H9 (cell line): Measurements from ENCODE around the gene HS1BP3. TPM values are rescaled to one million over a fixed set of nuclear protein-coding genes. Genes with fewer than 3 reads are reported as not detected.

ENCODE experiments used
- DNase-seq: peaks from one replicate; pipeline ENCODE4 v3.0.0-alpha.2; 2017
- H2AFZ ChIP-seq: one replicate; pipeline ENCODE4 v1.6.1; 2013; ENCODE audit warnings: mild to moderate bottlenecking, low read length, control low read depth, moderate library complexity
- H2AK5ac ChIP-seq: 2 replicates; pipeline ENCODE4 v1.6.1; 2013; ENCODE audit warnings: low read length, control low read depth, mixed read lengths; ENCODE audit not compliant: insufficient read length
- H2BK120ac ChIP-seq: one replicate; pipeline ENCODE4 v1.6.1; 2013; ENCODE audit warnings: low read depth, mild to moderate bottlenecking, low read length, control low read depth, inconsistent platforms; ENCODE audit not compliant: poor library complexity, severe bottlenecking
- H2BK12ac ChIP-seq: 2 replicates; pipeline ENCODE4 v1.6.1; 2013; ENCODE audit warnings: low read length, control low read depth, mixed read lengths, low read depth; ENCODE audit not compliant: insufficient read length
- H2BK15ac ChIP-seq: 2 replicates; pipeline ENCODE4 v1.6.1; 2013; ENCODE audit warnings: low read depth, low read length, control low read depth
- H2BK20ac ChIP-seq: one replicate; pipeline ENCODE4 v1.6.1; 2013; ENCODE audit warnings: low read depth, mild to moderate bottlenecking, low read length, control low read depth, inconsistent platforms; ENCODE audit not compliant: poor library complexity, severe bottlenecking
- H2BK5ac ChIP-seq: 2 replicates; pipeline ENCODE4 v1.6.1; 2013; ENCODE audit warnings: low read length, control low read depth, mixed read lengths; ENCODE audit not compliant: insufficient read length
- H3K14ac ChIP-seq: 2 replicates; pipeline ENCODE4 v1.6.1; 2013; ENCODE audit warnings: low read length, control low read depth; ENCODE audit not compliant: insufficient read depth
- H3K18ac ChIP-seq: 2 replicates; pipeline ENCODE4 v1.6.1; 2013; ENCODE audit warnings: low read depth, mild to moderate bottlenecking, mixed read lengths, low read length, control low read depth; ENCODE audit not compliant: insufficient read length
- H3K23ac ChIP-seq: 2 replicates; pipeline ENCODE4 v1.6.1; 2013; ENCODE audit warnings: low read length, control low read depth, mixed read lengths, low read depth; ENCODE audit not compliant: insufficient read length
- H3K23me2 ChIP-seq: 2 replicates; pipeline ENCODE4 v1.6.1; 2013; ENCODE audit warnings: low read depth, mild to moderate bottlenecking, mixed read lengths, low read length, control low read depth; ENCODE audit not compliant: insufficient read length, poor library complexity, severe bottlenecking
- H3K27ac ChIP-seq: 2 replicates; pipeline ENCODE4 v1.5.1; 2013; ENCODE audit warnings: low read length, control low read depth, mixed read lengths, low read depth; ENCODE audit not compliant: insufficient read length
- H3K27me3 ChIP-seq: 2 replicates; pipeline ENCODE4 v1.6.1; 2013; ENCODE audit warnings: low read length, control low read depth, inconsistent platforms; ENCODE audit not compliant: insufficient read depth
- H3K4ac ChIP-seq: 2 replicates; pipeline ENCODE4 v1.6.1; 2013; ENCODE audit warnings: low read depth, mild to moderate bottlenecking, control low read depth, inconsistent platforms, low read length, moderate library complexity
- H3K4me1 ChIP-seq: 2 replicates; pipeline ENCODE4 v1.6.1; 2013; ENCODE audit warnings: low read length, control low read depth, inconsistent platforms; ENCODE audit not compliant: insufficient read depth
- H3K4me2 ChIP-seq: 2 replicates; pipeline ENCODE4 v1.6.1; 2013; ENCODE audit warnings: low read length, control low read depth, mixed read lengths; ENCODE audit not compliant: insufficient read length, insufficient read depth
- H3K56ac ChIP-seq: 2 replicates; pipeline ENCODE4 v1.6.1; 2013; ENCODE audit warnings: low read depth, mild to moderate bottlenecking, mixed read lengths, low read length, control low read depth; ENCODE audit not compliant: insufficient read length
- H3K79me1 ChIP-seq: 2 replicates; pipeline ENCODE4 v1.6.1; 2013; ENCODE audit warnings: low read depth, mild to moderate bottlenecking, moderate library complexity, low read length, control low read depth, inconsistent platforms; ENCODE audit not compliant: insufficient read depth, poor library complexity, severe bottlenecking
- H3K79me2 ChIP-seq: 2 replicates; pipeline ENCODE4 v1.6.1; 2013; ENCODE audit warnings: low read length, control low read depth, inconsistent platforms; ENCODE audit not compliant: insufficient read depth
- H3K9ac ChIP-seq: 2 replicates; pipeline ENCODE4 v1.6.1; 2013; ENCODE audit warnings: low read length, control low read depth, mixed read lengths; ENCODE audit not compliant: insufficient read length; ENCODE audit errors: extremely low read depth
- H3K9me3 ChIP-seq: one replicate; pipeline ENCODE4 v1.6.1; 2013; ENCODE audit warnings: low read depth, low read length, inconsistent platforms; ENCODE audit not compliant: control insufficient read depth
- H3T11ph ChIP-seq: one replicate; pipeline ENCODE4 v1.6.1; 2013; ENCODE audit warnings: mild to moderate bottlenecking, low read length, control low read depth, inconsistent platforms
- H4K20me1 ChIP-seq: one replicate; pipeline ENCODE4 v1.6.1; 2013; ENCODE audit not compliant: control insufficient read depth, insufficient read length, insufficient read depth
- H4K5ac ChIP-seq: 2 replicates; pipeline ENCODE4 v1.6.1; 2013; ENCODE audit warnings: low read depth, mild to moderate bottlenecking, mixed read lengths, low read length, control low read depth; ENCODE audit not compliant: insufficient read length
- H4K8ac ChIP-seq: replicated peaks from 2 replicates; pipeline ENCODE4 v1.6.1; 2013; ENCODE audit warnings: low read length, control low read depth, mixed read lengths, low read depth; ENCODE audit not compliant: insufficient read length
- H4K91ac ChIP-seq: 2 replicates; pipeline ENCODE4 v1.6.1; 2013; ENCODE audit warnings: low read depth, mild to moderate bottlenecking, moderate library complexity, mixed read lengths, low read length, control low read depth; ENCODE audit not compliant: insufficient read length
- H3K27ac Mint-ChIP-seq, 3 experiments: 2 replicates in 2 of 3; 3 replicates in 1 of 3; pipeline ENCODE4 v1.8.0; 2020 to 2021; ENCODE audit warnings: mixed read lengths in 3 of 3, mild to moderate bottlenecking in 1 of 3, moderate library complexity in 1 of 3
- H3K27me3 Mint-ChIP-seq: 2 replicates; pipeline ENCODE4 v1.8.0; 2021; ENCODE audit warnings: low read depth, mild to moderate bottlenecking, moderate library complexity, mixed read lengths
- H3K36me3 Mint-ChIP-seq, 3 experiments: 2 replicates in 2 of 3; 3 replicates in 1 of 3; pipeline ENCODE4 v1.8.0; 2020 to 2021; ENCODE audit warnings: low read depth in 3 of 3, mixed read lengths in 3 of 3; ENCODE audit not compliant: insufficient read depth in 1 of 3
- H3K4me1 Mint-ChIP-seq, 2 experiments: 2 replicates each; pipeline ENCODE4 v1.8.0; 2020; ENCODE audit warnings: mixed read lengths in 2 of 2
- H3K4me3 Mint-ChIP-seq, 2 experiments: 2 replicates in 1 of 2; 3 replicates in 1 of 2; pipeline ENCODE4 v1.8.0; 2020 to 2021; ENCODE audit warnings: mild to moderate bottlenecking in 2 of 2, mixed read lengths in 2 of 2, moderate library complexity in 1 of 2
- H3K9me3 Mint-ChIP-seq, 2 experiments: 2 replicates in 1 of 2; 3 replicates in 1 of 2; pipeline ENCODE4 v1.8.0; 2020; ENCODE audit warnings: mild to moderate bottlenecking in 2 of 2, mixed read lengths in 2 of 2, moderate library complexity in 1 of 2
- WGBS: extraction: QIAGEN DNeasy Blood & Tissue Kit; methylation state at CpG from one replicate; pipeline ENCODE4 v1.1.7; 2013; ENCODE audit warnings: missing lambda C conversion rate, low lambda C conversion rate, mixed read lengths; ENCODE audit not compliant: insufficient read length; ENCODE audit errors: extremely low coverage; 5-methylcytosine and 5-hydroxymethylcytosine counted together
- total RNA-seq: library from RNA; stranded (reverse); gene quantifications from 2 replicates; pipeline ENCODE4 v1.2.1, GENCODE V29; 2021
- TF ChIP-seq, protein P1 (sequence below): fragments of 200-600 bp; sonication (generic); conservative IDR thresholded peaks from 3 replicates; pipeline ENCODE4 v1.8.0; 2021; ENCODE audit warnings: antibody characterized with exemption, mild to moderate bottlenecking

The HS1BP3 gene
- total RNA-seq, 1 experiment from 2014 or later = 11.1 TPM

- Histone ChIP-seq H3K23me2 (no peaks in the 10 kb centered on the region), H4K91ac (peak overlapping the region; percentile 60), H3K56ac (no peak overlapping the region), H3K9ac (no peak overlapping the region), H2AK5ac (no peak overlapping the region), H3K4me1 (peaks cover 15% of the 10 kb centered on the region; the same call in 1 of the 2 replicates), H3K9me3 (no peaks in the 10 kb centered on the region), H2BK20ac (no peak overlapping the region), H3K79me1 (no peaks in the 10 kb centered on the region), H4K20me1 (no peaks in the 10 kb centered on the region), H3K18ac (peak overlapping the region; percentile 34), H3K27me3 (no peaks in the 10 kb centered on the region), H3K4me2 (no peak overlapping the region), H2BK15ac (no peak overlapping the region), H3K4ac (no peak overlapping the region), H4K5ac (no peak overlapping the region), H2AFZ (no peak overlapping the region), H4K8ac (no peak overlapping the region), H3K23ac (no peak overlapping the region), H3K14ac (no peak overlapping the region), H3K79me2 (no peaks in the 10 kb centered on the region), H2BK120ac (no peak overlapping the region), H2BK12ac (peak overlapping the region; percentile 9), H2BK5ac (no peak overlapping the region), H3K27ac (no peak overlapping the region), H3T11ph (no peak overlapping the region)
- Mint-ChIP-seq H3K36me3 (no peaks in the 10 kb centered on the region; a peak in 1 of 7 replicates), H3K27me3 (peaks cover 10% of the 10 kb centered on the region), H3K27ac (peak overlapping the region in 2 of 3 experiments; percentile 62 to 63; a peak in 4 of 7 replicates), H3K4me3 (no peak overlapping the region), H3K9me3 (peaks cover 6% of the 10 kb centered on the region in 2 experiments; a peak in 2 of 5 replicates), H3K4me1 (peaks cover 15 to 18% of the 10 kb centered on the region in 2 experiments)
- no peak for DNase-seq
- WGBS = no CpG with 5 or more reads among the region's 22 CpGs
- TF ChIP-seq, protein P1, sequence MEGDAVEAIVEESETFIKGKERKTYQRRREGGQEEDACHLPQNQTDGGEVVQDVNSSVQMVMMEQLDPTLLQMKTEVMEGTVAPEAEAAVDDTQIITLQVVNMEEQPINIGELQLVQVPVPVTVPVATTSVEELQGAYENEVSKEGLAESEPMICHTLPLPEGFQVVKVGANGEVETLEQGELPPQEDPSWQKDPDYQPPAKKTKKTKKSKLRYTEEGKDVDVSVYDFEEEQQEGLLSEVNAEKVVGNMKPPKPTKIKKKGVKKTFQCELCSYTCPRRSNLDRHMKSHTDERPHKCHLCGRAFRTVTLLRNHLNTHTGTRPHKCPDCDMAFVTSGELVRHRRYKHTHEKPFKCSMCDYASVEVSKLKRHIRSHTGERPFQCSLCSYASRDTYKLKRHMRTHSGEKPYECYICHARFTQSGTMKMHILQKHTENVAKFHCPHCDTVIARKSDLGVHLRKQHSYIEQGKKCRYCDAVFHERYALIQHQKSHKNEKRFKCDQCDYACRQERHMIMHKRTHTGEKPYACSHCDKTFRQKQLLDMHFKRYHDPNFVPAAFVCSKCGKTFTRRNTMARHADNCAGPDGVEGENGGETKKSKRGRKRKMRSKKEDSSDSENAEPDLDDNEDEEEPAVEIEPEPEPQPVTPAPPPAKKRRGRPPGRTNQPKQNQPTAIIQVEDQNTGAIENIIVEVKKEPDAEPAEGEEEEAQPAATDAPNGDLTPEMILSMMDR = no peak
These were observed 64.9 kb downstream of the HS1BP3 start for GRCh38 chr2:20585710-20586594.
